GM23338 (cell line): ENCODE measurements around the gene KCTD8. TPM values are rescaled to one million over a fixed set of nuclear protein-coding genes. Genes with fewer than 3 reads are reported as not detected.

Source experiments
- ATAC-seq: fragments of 200-7000 bp; cut with Tn5 transposase; 3 replicates; pipeline ENCODE4 v1.9.1; 2020
- DNase-seq: peaks from one replicate; pipeline ENCODE4 v3.0.0-alpha.2; 2015; ENCODE audit warnings: low spot score
- H2AFZ ChIP-seq: fragments of 200-600 bp; sonication (generic); 2 replicates; pipeline ENCODE4 v1.8.0; 2016; ENCODE audit warnings: antibody characterized with exemption, mild to moderate bottlenecking, moderate library complexity
- H3F3A ChIP-seq: fragments of 200-600 bp; sonication (generic); replicated peaks from 2 replicates; pipeline ENCODE4 v1.8.0; 2017; ENCODE audit warnings: antibody characterized with exemption, mixed run types, low read depth
- H3K27ac ChIP-seq: fragments of 200-600 bp; sonication (generic); 2 replicates; pipeline ENCODE4 v1.6.1; 2016; ENCODE audit warnings: low read depth
- H3K27me3 ChIP-seq: fragments of 200-600 bp; sonication (generic); 2 replicates; pipeline ENCODE4 v1.8.0; 2016; ENCODE audit warnings: mild to moderate bottlenecking, mixed run types, moderate library complexity; ENCODE audit not compliant: insufficient read depth
- H3K36me3 ChIP-seq: fragments of 200-600 bp; sonication (generic); 2 replicates; pipeline ENCODE4 v1.8.0; 2016; ENCODE audit warnings: mild to moderate bottlenecking; ENCODE audit not compliant: insufficient read depth
- H3K4me1 ChIP-seq: fragments of 200-600 bp; sonication (generic); 2 replicates; pipeline ENCODE4 v1.8.0; 2016; ENCODE audit warnings: mild to moderate bottlenecking, moderate library complexity; ENCODE audit not compliant: insufficient read depth
- H3K4me2 ChIP-seq: fragments of 200-600 bp; sonication (generic); 2 replicates; pipeline ENCODE4 v1.7.1; 2017; ENCODE audit warnings: mixed run types
- H3K4me3 ChIP-seq: fragments of 200-600 bp; sonication (generic); 2 replicates; pipeline ENCODE4 v1.6.1; 2016; ENCODE audit warnings: mixed run types
- H3K79me2 ChIP-seq: fragments of 200-600 bp; sonication (generic); replicated peaks from 2 replicates; pipeline ENCODE4 v1.8.0; 2017; ENCODE audit warnings: mild to moderate bottlenecking; ENCODE audit not compliant: insufficient read depth
- H3K9me2 ChIP-seq: fragments of 200-600 bp; sonication (generic); 2 replicates; pipeline ENCODE4 v1.8.0; 2017; ENCODE audit not compliant: insufficient read depth
- H4K20me1 ChIP-seq: fragments of 200-600 bp; sonication (generic); replicated peaks from 2 replicates; pipeline ENCODE4 v1.8.0; 2017; ENCODE audit warnings: mild to moderate bottlenecking; ENCODE audit not compliant: insufficient read depth
- H3K27ac Mint-ChIP-seq: 2 replicates; pipeline ENCODE4 v1.8.0; 2020; ENCODE audit warnings: inconsistent platforms, mild to moderate bottlenecking, moderate library complexity, mixed read lengths
- H3K27me3 Mint-ChIP-seq: 3 replicates; pipeline ENCODE4 v1.8.0; 2022; ENCODE audit warnings: low read depth, mild to moderate bottlenecking, moderate library complexity, mixed read lengths, inconsistent platforms; ENCODE audit not compliant: insufficient read depth, poor library complexity
- H3K36me3 Mint-ChIP-seq: 3 replicates; pipeline ENCODE4 v1.8.0; 2021; ENCODE audit warnings: low read depth, mild to moderate bottlenecking, inconsistent platforms, moderate library complexity, mixed read lengths
- H3K4me1 Mint-ChIP-seq: 3 replicates; pipeline ENCODE4 v1.8.0; 2020; ENCODE audit warnings: mild to moderate bottlenecking, inconsistent platforms, mixed read lengths
- H3K4me3 Mint-ChIP-seq: 3 replicates; pipeline ENCODE4 v1.8.0; 2021; ENCODE audit warnings: moderate library complexity, mild to moderate bottlenecking, inconsistent platforms, mixed read lengths
- H3K9me3 Mint-ChIP-seq: 3 replicates; pipeline ENCODE4 v1.8.0; 2020; ENCODE audit warnings: moderate library complexity, mild to moderate bottlenecking, inconsistent platforms, mixed read lengths
- CREB1 ChIP-seq: fragments of 250-450 bp; sonication (Bioruptor Pico); IDR thresholded peaks from 2 replicates; pipeline ENCODE4 v1.5.0; 2020; ENCODE audit warnings: low read depth, mild to moderate bottlenecking, moderate library complexity
- CTCF ChIP-seq, 2 experiments: fragments of 200-600 bp in 1 of 2; sonication (generic) in 1 of 2; conservative IDR thresholded peaks; 2 replicates each; pipeline versions ENCODE4 v1.5.1 to v1.6.1; 2016 to 2017; ENCODE audit warnings: antibody characterized with exemption in 2 of 2, low read depth in 2 of 2, mild to moderate bottlenecking in 2 of 2, moderate library complexity in 1 of 2
- ETS1 ChIP-seq: IDR thresholded peaks from 2 replicates; pipeline ENCODE4 v1.6.1; 2016; ENCODE audit warnings: antibody characterized with exemption
- EZH2 ChIP-seq: fragments of 200-600 bp; sonication (generic); IDR thresholded peaks from one replicate; pipeline ENCODE4 v1.8.0; 2017; ENCODE audit warnings: antibody characterized with exemption, mild to moderate bottlenecking, low read depth; ENCODE audit not compliant: unreplicated experiment
- JUNB ChIP-seq: IDR thresholded peaks from one replicate; pipeline ENCODE4 v1.6.1; 2016; ENCODE audit warnings: antibody characterized with exemption; ENCODE audit not compliant: unreplicated experiment
- NANOG ChIP-seq: IDR thresholded peaks from 2 replicates; pipeline ENCODE4 v1.6.1; 2016; ENCODE audit warnings: antibody characterized with exemption, borderline replicate concordance
- POLR2AphosphoS5 ChIP-seq: IDR thresholded peaks from 2 replicates; pipeline ENCODE4 v1.6.1; 2016; ENCODE audit warnings: antibody characterized with exemption, low read depth
- STAT1 ChIP-seq: IDR thresholded peaks from one replicate; pipeline ENCODE4 v1.6.1; 2016; ENCODE audit warnings: antibody characterized with exemption; ENCODE audit not compliant: unreplicated experiment
- ZNF114 ChIP-seq: fragments of 250-450 bp; sonication (Bioruptor Pico); IDR thresholded peaks from 2 replicates; pipeline ENCODE4 v1.5.0; 2020; ENCODE audit warnings: mild to moderate bottlenecking, moderate library complexity
- ZNF331 ChIP-seq: fragments of 250-450 bp; sonication (Bioruptor Pico); IDR thresholded peaks from 2 replicates; pipeline ENCODE4 v1.5.0; 2020; ENCODE audit warnings: low read depth, mild to moderate bottlenecking, moderate library complexity
- ZNF462 ChIP-seq: fragments of 250-450 bp; sonication (Bioruptor Pico); IDR thresholded peaks from 2 replicates; pipeline ENCODE4 v1.5.0; 2020; ENCODE audit warnings: mild to moderate bottlenecking, moderate library complexity
- polyA plus RNA-seq: library from polyadenylated mRNA; unstranded; fragments of >200 nt; fragmentation: Nextera tagmentation; extraction: Ambion mirVana; gene quantifications from 2 replicates; pipeline ENCODE4 v1.2.1, GENCODE V29; 2016
- total RNA-seq: library from RNA; depleted of rRNA; stranded (reverse); fragments of >200 nt; shearing (Covaris generic); gene quantifications from 2 replicates; pipeline ENCODE4 v1.2.3, GENCODE V29; 2014

Gene KCTD8
- total and polyA plus RNA-seq, 2 experiments from 2014 or later = 2.8 to 5.0 TPM

GRCh38 chr4:44368413-44369167 lies 80.0 kb downstream of the KCTD8 start:
- Histone ChIP-seq H3K4me3 (no peak overlapping the region), H3K27me3 (no peaks in the 10 kb centered on the region), H3K36me3 (no peaks in the 10 kb centered on the region), H3K4me1 (no peaks in the 10 kb centered on the region), H3K4me2 (no peak overlapping the region), H3K27ac (no peak overlapping the region), H3K9me2 (no peaks in the 10 kb centered on the region), H3K79me2 (no peaks in the 10 kb centered on the region), H3F3A (no peaks in the 10 kb centered on the region), H4K20me1 (no peaks in the 10 kb centered on the region), H2AFZ (no peak overlapping the region)
- H3K27ac Mint-ChIP-seq = no peak overlapping the region
- DNase-seq = no peak
- peaks cover 10% of the 10 kb centered on the region; the same call in 2 of the 3 replicates for H3K4me1 Mint-ChIP-seq
- H3K9me3 Mint-ChIP-seq = no peaks in the 10 kb centered on the region
- no peak overlapping the region for H3K4me3 Mint-ChIP-seq
- ATAC-seq = no peak
- TF ChIP-seq EZH2 (no peak), ETS1 (no peak)
- no peaks in the 10 kb centered on the region for H3K36me3 Mint-ChIP-seq
- no peaks in the 10 kb centered on the region for H3K27me3 Mint-ChIP-seq

- no peaks in the 10 kb centered on the region for H3K9me2 ChIP-seq
- H4K20me1 ChIP-seq = no peaks in the 10 kb centered on the region
- no peaks in the 10 kb centered on the region for H3K27me3 Mint-ChIP-seq
- H3K79me2 ChIP-seq = no peaks in the 10 kb centered on the region
- H3K4me3 ChIP-seq = no peak overlapping the region
- ATAC-seq = no peak
- no peak overlapping the region for H3K27ac ChIP-seq
- H3F3A ChIP-seq = no peaks in the 10 kb centered on the region
- H3K9me3 Mint-ChIP-seq = no peaks in the 10 kb centered on the region
- no peaks in the 10 kb centered on the region for H3K36me3 ChIP-seq
- H3K36me3 Mint-ChIP-seq = peaks cover 10% of the 10 kb centered on the region; the same call in 2 of the 3 replicates
- no peak for DNase-seq
- H3K4me3 Mint-ChIP-seq = no peak overlapping the region
- H3K27me3 ChIP-seq = no peaks in the 10 kb centered on the region
- no peaks in the 10 kb centered on the region for H3K4me1 ChIP-seq
- H3K4me2 ChIP-seq = no peak overlapping the region
- no peak overlapping the region for H2AFZ ChIP-seq
- no peak overlapping the region for H3K27ac Mint-ChIP-seq
- H3K4me1 Mint-ChIP-seq = peaks cover 4% of the 10 kb centered on the region; the same call in 2 of the 3 replicates
- TF ChIP-seq CREB1 (CRISPR knock-in tag) (no peak), EZH2 (no peak), ZNF331 (CRISPR knock-in tag) (no peak), CTCF (conservative IDR thresholded peaks at IDR 0.05; ENCODE audit: low read depth in 2 of 2) (no peak), ETS1 (no peak), ZNF114 (CRISPR knock-in tag) (no peak), NANOG (no peak), ZNF462 (no peak), STAT1 (no peak), POLR2AphosphoS5 (no peak), JUNB (no peak)
Observed at GRCh38 chr4:44354172-44354571, 94.4 kb downstream of the KCTD8 start.
